GM12865 (cell line): ENCODE results near the gene HELB.

Experiments
- DNase-seq: peaks from one replicate; pipeline ENCODE4 v3.0.0; 2010; ENCODE audit warnings: low read depth
- H3K4me3 ChIP-seq: 2 replicates; pipeline ENCODE4 v1.5.1; 2011; ENCODE audit warnings: mild to moderate bottlenecking, low read depth, low read length, control low read depth
- CTCF ChIP-seq: IDR thresholded peaks from 2 replicates; pipeline ENCODE4 v1.5.1; 2011; ENCODE audit warnings: low read length, control low read depth, low read depth, inconsistent platforms; ENCODE audit not compliant: insufficient read depth; ENCODE audit errors: missing control alignments

Gene HELB

GRCh38 chr12:66367015-66367667, 64.8 kb downstream of the HELB start:
- H3K4me3 ChIP-seq = no peak overlapping the region
- DNase-seq = no peak
- no peak for TF ChIP-seq CTCF

GRCh38 chr12:66371982-66372381, 69.7 kb downstream of the HELB start:
- no peak for DNase-seq
- H3K4me3 ChIP-seq = no peak overlapping the region
- no peak for TF ChIP-seq CTCF

- TF ChIP-seq CTCF = no peak
- H3K4me3 ChIP-seq = no peak overlapping the region
- DNase-seq = no peak
Observed at GRCh38 chr12:66375560-66375959, 73.3 kb downstream of the HELB start.

- no peak for TF ChIP-seq CTCF
- H3K4me3 ChIP-seq = no peak overlapping the region
- DNase-seq = no peak
Observed at GRCh38 chr12:66379616-66380015, 77.3 kb downstream of the HELB start.

- no peak for TF ChIP-seq CTCF
- H3K4me3 ChIP-seq = no peak overlapping the region
- DNase-seq = no peak
Observed at GRCh38 chr12:66380769-66381535, 78.7 kb downstream of the HELB start.

- no peak overlapping the region for H3K4me3 ChIP-seq
- no peak for DNase-seq
- TF ChIP-seq CTCF = no peak
Observed at GRCh38 chr12:66387117-66387516, 84.8 kb downstream of the HELB start.
